Chondrocyte (in vitro differentiated cells): ENCODE data around the gene B3GAT1. TPM values are rescaled to one million over a fixed set of nuclear protein-coding genes. Genes with fewer than 3 reads are reported as not detected.
A peak's percentile ranks its signal among the peaks of the same experiment; 100 is the strongest.

Experiments used
- DNase-seq: peaks from one replicate; pipeline ENCODE4 v3.0.0; 2021; ENCODE audit warnings: mixed read lengths, low spot score
- H3K27ac Mint-ChIP-seq: one replicate; pipeline ENCODE4 v1.8.0; 2021; ENCODE audit warnings: mild to moderate bottlenecking, moderate library complexity, mixed read lengths; ENCODE audit not compliant: unreplicated experiment
- H3K27me3 Mint-ChIP-seq: 2 replicates; pipeline ENCODE4 v1.8.0; 2021; ENCODE audit warnings: low read depth, mixed read lengths
- H3K36me3 Mint-ChIP-seq: 2 replicates; pipeline ENCODE4 v1.8.0; 2021; ENCODE audit warnings: low read depth, mixed read lengths
- H3K4me1 Mint-ChIP-seq: 2 replicates; pipeline ENCODE4 v1.8.0; 2021; ENCODE audit warnings: low read depth, mild to moderate bottlenecking, mixed read lengths
- H3K4me3 Mint-ChIP-seq: one replicate; pipeline ENCODE4 v1.8.0; 2021; ENCODE audit warnings: mild to moderate bottlenecking, moderate library complexity, mixed read lengths; ENCODE audit not compliant: unreplicated experiment
- H3K9me3 Mint-ChIP-seq: 2 replicates; pipeline ENCODE4 v1.8.0; 2021; ENCODE audit warnings: low read depth, mixed read lengths
- CTCF ChIP-seq: fragments of 200-600 bp; sonication (generic); IDR thresholded peaks from 2 replicates; pipeline ENCODE4 v1.5.0; 2021; ENCODE audit warnings: antibody characterized with exemption, mild to moderate bottlenecking, moderate library complexity
- total RNA-seq: library from RNA; stranded (reverse); gene quantifications from 3 replicates; pipeline ENCODE4 v1.2.1, GENCODE V29; 2021

The B3GAT1 gene
- total RNA-seq, 1 donor from 2014 or later: 0.37 TPM

- no peaks in the 10 kb centered on the region for H3K36me3 Mint-ChIP-seq
- H3K4me3 Mint-ChIP-seq: no peak overlapping the region
- DNase-seq: peak; percentile 67
- no peaks in the 10 kb centered on the region for H3K4me1 Mint-ChIP-seq
- TF ChIP-seq CTCF: no peak
- H3K9me3 Mint-ChIP-seq: no peaks in the 10 kb centered on the region
- no peak overlapping the region for H3K27ac Mint-ChIP-seq
- H3K27me3 Mint-ChIP-seq: peaks cover 8% of the 10 kb centered on the region
Measured at GRCh38 chr11:134371436-134372185, 40.4 kb downstream of the B3GAT1 start.

- Mint-ChIP-seq H3K4me3 (no peak overlapping the region), H3K9me3 (no peaks in the 10 kb centered on the region), H3K36me3 (no peaks in the 10 kb centered on the region), H3K27ac (no peak overlapping the region), H3K27me3 (peaks cover 8% of the 10 kb centered on the region), H3K4me1 (no peaks in the 10 kb centered on the region)
- peak; percentile 88 for DNase-seq
- no peak for TF ChIP-seq CTCF
Measured at GRCh38 chr11:134370526-134371435, 41.3 kb downstream of the B3GAT1 start.

- H3K27me3 Mint-ChIP-seq: peaks cover 8% of the 10 kb centered on the region
- TF ChIP-seq CTCF: no peak
- no peak overlapping the region for H3K4me3 Mint-ChIP-seq
- no peaks in the 10 kb centered on the region for H3K4me1 Mint-ChIP-seq
- no peaks in the 10 kb centered on the region for H3K36me3 Mint-ChIP-seq
- no peaks in the 10 kb centered on the region for H3K9me3 Mint-ChIP-seq
- peak; percentile 83 for DNase-seq
- no peak overlapping the region for H3K27ac Mint-ChIP-seq
Measured at GRCh38 chr11:134369656-134370525, 42.2 kb downstream of the B3GAT1 start.

GRCh38 chr11:134367781-134368180, 44.3 kb downstream of the B3GAT1 start:
- Mint-ChIP-seq H3K4me1 (no peaks in the 10 kb centered on the region), H3K27me3 (peaks cover 10% of the 10 kb centered on the region)

More at GRCh38 chr11:134367781-134368180, 44.3 kb downstream of the B3GAT1 start:
- no peaks in the 10 kb centered on the region for H3K36me3 Mint-ChIP-seq
- H3K4me3 Mint-ChIP-seq: no peak overlapping the region
- H3K9me3 Mint-ChIP-seq: no peaks in the 10 kb centered on the region
- peak; percentile 66 for DNase-seq
- TF ChIP-seq CTCF: no peak
- H3K27ac Mint-ChIP-seq: no peak overlapping the region
